H9 (cell line): Measurements from ENCODE around the gene DYRK2. TPM values are rescaled to one million over a fixed set of nuclear protein-coding genes. Genes with fewer than 3 reads are reported as not detected.
A peak's percentile ranks its signal among the peaks of the same experiment; 100 is the strongest.

Experiments
- DNase-seq: peaks from one replicate; pipeline ENCODE4 v3.0.0-alpha.2; 2017
- H2AFZ ChIP-seq: one replicate; pipeline ENCODE4 v1.6.1; 2013; ENCODE audit warnings: mild to moderate bottlenecking, low read length, control low read depth, moderate library complexity
- H2AK5ac ChIP-seq: 2 replicates; pipeline ENCODE4 v1.6.1; 2013; ENCODE audit warnings: low read length, control low read depth, mixed read lengths; ENCODE audit not compliant: insufficient read length
- H2BK120ac ChIP-seq: one replicate; pipeline ENCODE4 v1.6.1; 2013; ENCODE audit warnings: low read depth, mild to moderate bottlenecking, low read length, control low read depth, inconsistent platforms; ENCODE audit not compliant: poor library complexity, severe bottlenecking
- H2BK12ac ChIP-seq: 2 replicates; pipeline ENCODE4 v1.6.1; 2013; ENCODE audit warnings: low read length, control low read depth, mixed read lengths, low read depth; ENCODE audit not compliant: insufficient read length
- H2BK15ac ChIP-seq: 2 replicates; pipeline ENCODE4 v1.6.1; 2013; ENCODE audit warnings: low read depth, low read length, control low read depth
- H2BK20ac ChIP-seq: one replicate; pipeline ENCODE4 v1.6.1; 2013; ENCODE audit warnings: low read depth, mild to moderate bottlenecking, low read length, control low read depth, inconsistent platforms; ENCODE audit not compliant: poor library complexity, severe bottlenecking
- H2BK5ac ChIP-seq: 2 replicates; pipeline ENCODE4 v1.6.1; 2013; ENCODE audit warnings: low read length, control low read depth, mixed read lengths; ENCODE audit not compliant: insufficient read length
- H3K14ac ChIP-seq: 2 replicates; pipeline ENCODE4 v1.6.1; 2013; ENCODE audit warnings: low read length, control low read depth; ENCODE audit not compliant: insufficient read depth
- H3K18ac ChIP-seq: 2 replicates; pipeline ENCODE4 v1.6.1; 2013; ENCODE audit warnings: low read depth, mild to moderate bottlenecking, mixed read lengths, low read length, control low read depth; ENCODE audit not compliant: insufficient read length
- H3K23ac ChIP-seq: 2 replicates; pipeline ENCODE4 v1.6.1; 2013; ENCODE audit warnings: low read length, control low read depth, mixed read lengths, low read depth; ENCODE audit not compliant: insufficient read length
- H3K23me2 ChIP-seq: 2 replicates; pipeline ENCODE4 v1.6.1; 2013; ENCODE audit warnings: low read depth, mild to moderate bottlenecking, mixed read lengths, low read length, control low read depth; ENCODE audit not compliant: insufficient read length, poor library complexity, severe bottlenecking
- H3K27ac ChIP-seq: 2 replicates; pipeline ENCODE4 v1.5.1; 2013; ENCODE audit warnings: low read length, control low read depth, mixed read lengths, low read depth; ENCODE audit not compliant: insufficient read length
- H3K27me3 ChIP-seq: 2 replicates; pipeline ENCODE4 v1.6.1; 2013; ENCODE audit warnings: low read length, control low read depth, inconsistent platforms; ENCODE audit not compliant: insufficient read depth
- H3K4ac ChIP-seq: 2 replicates; pipeline ENCODE4 v1.6.1; 2013; ENCODE audit warnings: low read depth, mild to moderate bottlenecking, control low read depth, inconsistent platforms, low read length, moderate library complexity
- H3K4me1 ChIP-seq: 2 replicates; pipeline ENCODE4 v1.6.1; 2013; ENCODE audit warnings: low read length, control low read depth, inconsistent platforms; ENCODE audit not compliant: insufficient read depth
- H3K4me2 ChIP-seq: 2 replicates; pipeline ENCODE4 v1.6.1; 2013; ENCODE audit warnings: low read length, control low read depth, mixed read lengths; ENCODE audit not compliant: insufficient read length, insufficient read depth
- H3K56ac ChIP-seq: 2 replicates; pipeline ENCODE4 v1.6.1; 2013; ENCODE audit warnings: low read depth, mild to moderate bottlenecking, mixed read lengths, low read length, control low read depth; ENCODE audit not compliant: insufficient read length
- H3K79me1 ChIP-seq: 2 replicates; pipeline ENCODE4 v1.6.1; 2013; ENCODE audit warnings: low read depth, mild to moderate bottlenecking, moderate library complexity, low read length, control low read depth, inconsistent platforms; ENCODE audit not compliant: insufficient read depth, poor library complexity, severe bottlenecking
- H3K79me2 ChIP-seq: 2 replicates; pipeline ENCODE4 v1.6.1; 2013; ENCODE audit warnings: low read length, control low read depth, inconsistent platforms; ENCODE audit not compliant: insufficient read depth
- H3K9ac ChIP-seq: 2 replicates; pipeline ENCODE4 v1.6.1; 2013; ENCODE audit warnings: low read length, control low read depth, mixed read lengths; ENCODE audit not compliant: insufficient read length; ENCODE audit errors: extremely low read depth
- H3K9me3 ChIP-seq: one replicate; pipeline ENCODE4 v1.6.1; 2013; ENCODE audit warnings: low read depth, low read length, inconsistent platforms; ENCODE audit not compliant: control insufficient read depth
- H3T11ph ChIP-seq: one replicate; pipeline ENCODE4 v1.6.1; 2013; ENCODE audit warnings: mild to moderate bottlenecking, low read length, control low read depth, inconsistent platforms
- H4K20me1 ChIP-seq: one replicate; pipeline ENCODE4 v1.6.1; 2013; ENCODE audit not compliant: control insufficient read depth, insufficient read length, insufficient read depth
- H4K5ac ChIP-seq: 2 replicates; pipeline ENCODE4 v1.6.1; 2013; ENCODE audit warnings: low read depth, mild to moderate bottlenecking, mixed read lengths, low read length, control low read depth; ENCODE audit not compliant: insufficient read length
- H4K8ac ChIP-seq: replicated peaks from 2 replicates; pipeline ENCODE4 v1.6.1; 2013; ENCODE audit warnings: low read length, control low read depth, mixed read lengths, low read depth; ENCODE audit not compliant: insufficient read length
- H4K91ac ChIP-seq: 2 replicates; pipeline ENCODE4 v1.6.1; 2013; ENCODE audit warnings: low read depth, mild to moderate bottlenecking, moderate library complexity, mixed read lengths, low read length, control low read depth; ENCODE audit not compliant: insufficient read length
- H3K27ac Mint-ChIP-seq, 3 experiments: 2 replicates in 2 of 3; 3 replicates in 1 of 3; pipeline ENCODE4 v1.8.0; 2020 to 2021; ENCODE audit warnings: mixed read lengths in 3 of 3, mild to moderate bottlenecking in 1 of 3, moderate library complexity in 1 of 3
- H3K27me3 Mint-ChIP-seq: 2 replicates; pipeline ENCODE4 v1.8.0; 2021; ENCODE audit warnings: low read depth, mild to moderate bottlenecking, moderate library complexity, mixed read lengths
- H3K36me3 Mint-ChIP-seq, 3 experiments: 2 replicates in 2 of 3; 3 replicates in 1 of 3; pipeline ENCODE4 v1.8.0; 2020 to 2021; ENCODE audit warnings: low read depth in 3 of 3, mixed read lengths in 3 of 3; ENCODE audit not compliant: insufficient read depth in 1 of 3
- H3K4me1 Mint-ChIP-seq, 2 experiments: 2 replicates each; pipeline ENCODE4 v1.8.0; 2020; ENCODE audit warnings: mixed read lengths in 2 of 2
- H3K4me3 Mint-ChIP-seq, 2 experiments: 2 replicates in 1 of 2; 3 replicates in 1 of 2; pipeline ENCODE4 v1.8.0; 2020 to 2021; ENCODE audit warnings: mild to moderate bottlenecking in 2 of 2, mixed read lengths in 2 of 2, moderate library complexity in 1 of 2
- H3K9me3 Mint-ChIP-seq, 2 experiments: 2 replicates in 1 of 2; 3 replicates in 1 of 2; pipeline ENCODE4 v1.8.0; 2020; ENCODE audit warnings: mild to moderate bottlenecking in 2 of 2, mixed read lengths in 2 of 2, moderate library complexity in 1 of 2
- CTCF ChIP-seq: fragments of 200-600 bp; sonication (generic); conservative IDR thresholded peaks from 3 replicates; pipeline ENCODE4 v1.8.0; 2021; ENCODE audit warnings: antibody characterized with exemption, mild to moderate bottlenecking
- WGBS: extraction: QIAGEN DNeasy Blood & Tissue Kit; methylation state at CpG from one replicate; pipeline ENCODE4 v1.1.7; 2013; ENCODE audit warnings: missing lambda C conversion rate, low lambda C conversion rate, mixed read lengths; ENCODE audit not compliant: insufficient read length; ENCODE audit errors: extremely low coverage; 5-methylcytosine and 5-hydroxymethylcytosine counted together
- total RNA-seq: library from RNA; stranded (reverse); gene quantifications from 2 replicates; pipeline ENCODE4 v1.2.1, GENCODE V29; 2021

The DYRK2 gene
- total RNA-seq, 1 experiment from 2014 or later = 40.6 TPM

- Histone ChIP-seq H3K23ac (no peak overlapping the region), H4K91ac (no peak overlapping the region), H3K4ac (no peak overlapping the region), H3K14ac (no peak overlapping the region), H4K20me1 (no peaks in the 10 kb centered on the region), H3K27me3 (no peaks in the 10 kb centered on the region), H3K23me2 (no peaks in the 10 kb centered on the region), H3T11ph (no peak overlapping the region), H2BK120ac (no peak overlapping the region), H3K56ac (no peak overlapping the region), H2BK12ac (no peak overlapping the region), H3K4me1 (no peaks in the 10 kb centered on the region), H2AFZ (no peak overlapping the region), H3K79me2 (peaks cover 19% of the 10 kb centered on the region; the same call in 1 of the 2 replicates), H4K8ac (no peak overlapping the region), H2AK5ac (no peak overlapping the region), H3K27ac (no peak overlapping the region), H3K9ac (no peak overlapping the region), H2BK15ac (no peak overlapping the region), H3K4me2 (no peak overlapping the region), H4K5ac (no peak overlapping the region), H3K79me1 (peaks cover 5% of the 10 kb centered on the region), H3K9me3 (no peaks in the 10 kb centered on the region), H2BK20ac (no peak overlapping the region), H2BK5ac (no peak overlapping the region), H3K18ac (no peak overlapping the region)
- TF ChIP-seq CTCF = no peak
- H3K27me3 Mint-ChIP-seq = no peaks in the 10 kb centered on the region
- peaks cover 30 to 49% (median 47%) of the 10 kb centered on the region in 3 experiments for H3K36me3 Mint-ChIP-seq
- H3K4me3 Mint-ChIP-seq = no peak overlapping the region
- peaks cover 15 to 26% of the 10 kb centered on the region in 2 experiments for H3K4me1 Mint-ChIP-seq
- no CpG with 5 or more reads among the region's 4 CpGs for WGBS
- H3K9me3 Mint-ChIP-seq = no peaks in the 10 kb centered on the region
- peak overlapping the region in 1 of 3 experiments; percentile 27; a peak in 1 of 7 replicates for H3K27ac Mint-ChIP-seq
- no peak for DNase-seq
Measured at GRCh38 chr12:67659292-67659691, 10.7 kb downstream of the DYRK2 start.
